GM19468 (cell line): Measurements from ENCODE around the gene DENND11.

Source experiments
- ATAC-seq: cut with Tn5 transposase; IDR thresholded peaks from one replicate; pipeline ENCODE4 v1.9.1; 2021; ENCODE audit warnings: mild to moderate bottlenecking, moderate library complexity, moderate number of reproducible peaks; ENCODE audit not compliant: unreplicated experiment; ENCODE audit errors: extremely low read depth

The DENND11 gene

DNA sequence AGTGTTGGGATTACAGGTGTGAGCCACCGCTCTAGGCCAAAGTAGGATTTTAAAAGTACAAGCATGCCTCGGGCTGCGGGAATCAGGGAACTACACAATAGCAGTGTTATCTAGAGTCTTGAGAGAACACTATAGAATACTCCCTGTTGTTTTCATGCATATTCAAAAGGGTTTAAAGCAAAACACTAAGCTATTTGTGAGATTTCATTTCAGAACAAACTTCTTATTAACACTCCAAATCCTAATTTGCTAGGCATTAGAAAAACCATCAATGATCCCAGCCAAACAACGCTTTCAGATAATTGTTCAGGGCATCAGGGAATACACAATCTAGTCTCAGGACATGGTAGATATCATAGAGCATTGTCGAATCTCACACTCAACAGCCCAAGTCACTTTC lies 13.9 kb downstream of the DENND11 start:
- ATAC-seq: no peak

DNA sequence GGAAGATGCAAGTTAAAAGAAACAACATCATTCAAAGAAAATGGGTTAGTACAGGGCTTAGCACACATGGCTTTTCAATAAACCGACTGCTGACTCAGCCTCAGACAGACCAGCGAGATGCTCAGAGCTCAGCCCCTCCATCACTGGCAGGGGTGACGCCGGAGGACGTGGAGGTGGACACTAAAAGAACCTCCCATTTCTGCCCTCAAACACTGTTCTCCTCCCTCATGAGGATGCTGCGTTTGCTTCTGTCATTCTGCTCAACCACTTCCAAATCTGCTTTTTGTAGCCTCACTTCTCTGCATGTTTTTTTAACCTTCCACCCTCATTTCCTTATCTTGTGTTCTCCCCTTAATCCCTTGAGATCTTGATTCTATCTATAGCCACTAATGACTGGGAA lies 15.3 kb downstream of the DENND11 start:
- ATAC-seq: no peak

DNA sequence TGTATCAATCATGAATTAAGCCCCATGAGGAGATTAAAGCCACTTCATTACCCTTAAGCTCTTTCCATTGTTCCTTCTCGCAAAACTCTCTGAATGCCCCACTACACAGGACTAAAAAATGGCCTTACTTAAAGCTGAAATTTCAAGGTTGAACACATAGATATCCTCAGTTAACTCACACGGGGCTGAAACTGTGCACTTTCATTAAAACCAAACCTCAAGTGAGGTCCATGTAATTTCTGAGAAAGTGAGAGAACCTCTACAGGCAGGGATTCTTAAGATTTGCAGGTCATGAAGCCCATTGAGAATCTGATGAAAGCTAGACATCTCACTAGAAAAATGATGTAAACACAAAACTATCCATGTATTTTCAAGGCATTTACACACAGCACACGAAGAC lies 15.9 kb downstream of the DENND11 start:
- no peak for ATAC-seq

GRCh38 chr7:141685285-141686023 lies 16.5 kb downstream of the DENND11 start:
- ATAC-seq: no peak

GRCh38 chr7:141679014-141679413 lies 23.0 kb downstream of the DENND11 start:
- ATAC-seq: peak; percentile 46

DNA sequence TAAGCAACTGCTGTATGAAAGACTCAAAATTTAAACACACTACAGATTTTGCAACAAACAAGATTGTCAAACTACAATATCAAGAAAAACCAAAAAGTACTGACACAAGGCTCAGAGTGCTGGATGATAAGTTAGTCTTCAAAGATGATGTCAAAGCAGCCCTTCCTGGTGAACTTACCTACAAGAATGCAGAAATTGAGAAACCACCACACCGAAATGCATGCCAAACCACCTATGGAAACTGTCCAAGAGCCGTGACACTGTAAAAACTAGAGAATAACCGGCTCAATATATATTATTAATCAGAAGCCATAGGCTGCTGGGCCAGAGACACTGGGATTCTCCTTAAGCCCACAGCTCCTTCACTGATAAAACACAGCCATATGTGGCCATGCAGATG lies 25.3 kb downstream of the DENND11 start:
- no peak for ATAC-seq

- ATAC-seq: no peak
These were observed 26.3 kb downstream of the DENND11 start for GRCh38 chr7:141675436-141676215.

DNA sequence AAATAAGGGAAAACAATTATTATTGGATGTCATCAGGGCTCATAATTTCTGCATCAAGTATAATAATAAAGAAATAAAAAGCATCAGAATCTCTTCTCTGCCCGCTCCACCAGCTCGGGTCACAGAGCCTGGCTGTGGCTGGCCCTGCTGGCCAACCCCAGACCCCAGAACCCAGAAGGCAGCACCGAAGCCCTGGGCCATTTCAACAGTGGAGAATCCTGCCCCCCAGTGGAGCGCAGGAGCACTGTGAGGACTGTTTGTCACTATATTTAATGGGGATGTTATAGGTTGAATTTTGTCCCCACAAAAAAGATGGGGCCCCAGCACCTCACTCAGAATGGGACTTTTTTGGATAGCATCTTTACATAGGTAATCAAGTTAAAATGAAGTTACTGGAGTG lies 27.3 kb downstream of the DENND11 start:
- no peak for ATAC-seq

GRCh38 chr7:141674171-141674671 lies 27.7 kb downstream of the DENND11 start:
- ATAC-seq: no peak

- no peak for ATAC-seq
These were observed 28.6 kb downstream of the DENND11 start for GRCh38 chr7:141673346-141673745.

- ATAC-seq: no peak
These were observed 30.1 kb downstream of the DENND11 start for GRCh38 chr7:141671705-141672496.

- ATAC-seq: no peak
These were observed 33.1 kb downstream of the DENND11 start for GRCh38 chr7:141668853-141669252.

- no peak for ATAC-seq
These were observed 35.9 kb downstream of the DENND11 start for GRCh38 chr7:141666071-141666470.

DNA sequence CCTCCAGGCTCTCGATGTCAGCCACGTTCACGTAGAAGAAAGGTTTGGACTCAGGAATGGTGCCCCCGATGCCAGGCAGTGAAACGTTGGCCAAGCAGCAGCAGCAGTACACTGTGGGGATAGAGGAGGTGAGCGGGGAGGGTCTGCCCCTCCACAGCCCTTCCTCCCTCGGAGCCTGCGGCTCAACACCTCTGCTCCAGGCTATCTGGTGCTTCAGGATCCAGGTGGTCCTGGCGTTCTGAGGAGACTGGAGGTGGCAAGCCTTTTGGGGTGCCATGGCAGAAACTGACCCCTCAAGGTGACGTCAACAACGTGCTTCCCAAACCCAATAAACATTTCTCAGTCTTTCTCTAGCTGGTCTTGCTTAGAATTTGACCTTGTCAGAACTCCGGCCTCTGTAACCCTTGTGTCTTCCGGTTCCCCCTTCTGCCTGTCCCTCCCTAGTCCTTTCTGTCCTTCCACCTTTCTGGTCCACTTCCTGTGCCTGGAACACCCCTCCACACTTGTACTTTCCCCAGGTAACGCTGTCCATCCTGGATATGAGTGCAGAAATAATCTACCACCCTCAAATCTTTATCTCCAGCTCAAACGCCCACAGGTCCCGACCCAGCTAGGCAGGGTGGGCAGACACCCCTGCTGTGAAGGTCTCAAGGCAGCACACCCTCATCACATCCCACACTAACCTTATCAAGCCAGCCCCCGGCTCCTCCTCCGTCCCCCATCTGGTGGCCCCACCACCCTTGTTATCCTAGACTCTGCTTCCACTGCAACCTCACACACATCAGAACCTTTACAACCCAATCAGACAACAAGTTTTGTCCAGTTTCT lies 36.5 kb downstream of the DENND11 start:
- ATAC-seq: no peak

- no peak for ATAC-seq
These were observed 37.5 kb downstream of the DENND11 start for GRCh38 chr7:141664450-141664849.

DNA sequence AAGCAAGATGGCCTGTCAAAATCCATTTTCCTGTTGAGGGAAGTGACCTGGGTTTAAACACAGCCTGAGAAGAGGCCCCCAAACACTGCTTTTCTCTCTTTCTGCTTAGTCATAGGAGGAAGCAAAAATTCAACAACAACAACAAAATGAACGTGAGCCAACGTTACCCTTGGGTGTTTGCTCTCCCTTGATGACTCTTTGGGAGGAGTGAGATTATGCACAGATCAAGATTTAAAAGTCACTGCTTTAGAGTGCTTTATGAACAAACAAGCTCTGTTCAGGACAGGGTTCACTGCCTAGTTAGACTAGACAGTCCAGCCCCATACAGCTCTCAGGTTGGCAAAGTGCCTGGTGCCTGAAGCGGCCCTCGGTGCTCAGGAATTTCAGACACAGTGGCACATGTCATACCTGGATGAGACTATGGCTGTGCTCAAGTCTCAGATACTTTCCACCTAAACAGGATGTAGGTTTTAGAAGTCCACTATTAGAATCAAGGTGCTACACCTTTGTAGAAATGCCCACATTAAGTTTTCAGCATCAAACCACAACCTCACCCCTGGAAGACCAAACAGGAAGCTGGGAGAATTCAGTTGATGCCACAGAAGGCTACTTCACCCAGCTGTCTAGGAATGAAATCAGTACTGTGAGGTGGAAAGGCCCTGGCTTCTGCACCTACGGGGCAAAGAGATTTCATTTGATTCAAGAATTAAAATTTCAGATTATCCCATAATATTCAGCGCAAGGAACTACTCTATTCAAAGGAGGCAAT lies 38.7 kb downstream of the DENND11 start:
- no peak for ATAC-seq

DNA sequence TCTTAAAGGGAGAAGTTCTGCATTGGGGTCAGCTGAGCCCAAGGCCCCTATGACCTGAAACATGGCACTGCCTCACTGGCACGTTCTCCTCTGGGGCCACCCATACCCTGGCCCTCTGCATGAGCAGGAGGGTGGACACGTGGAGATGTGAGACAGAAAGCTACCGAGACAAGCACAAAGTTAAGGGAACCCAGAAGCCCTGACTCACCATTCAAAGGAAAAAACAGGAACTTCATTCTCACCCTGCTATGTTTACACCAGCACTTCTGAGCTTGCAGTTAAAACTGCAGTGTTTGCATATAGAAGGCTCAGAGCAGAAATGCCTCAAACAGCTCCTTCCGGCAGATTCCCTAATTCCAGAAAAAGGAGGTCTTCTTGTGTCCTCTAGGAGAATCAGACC lies 41.7 kb downstream of the DENND11 start:
- ATAC-seq: no peak

DNA sequence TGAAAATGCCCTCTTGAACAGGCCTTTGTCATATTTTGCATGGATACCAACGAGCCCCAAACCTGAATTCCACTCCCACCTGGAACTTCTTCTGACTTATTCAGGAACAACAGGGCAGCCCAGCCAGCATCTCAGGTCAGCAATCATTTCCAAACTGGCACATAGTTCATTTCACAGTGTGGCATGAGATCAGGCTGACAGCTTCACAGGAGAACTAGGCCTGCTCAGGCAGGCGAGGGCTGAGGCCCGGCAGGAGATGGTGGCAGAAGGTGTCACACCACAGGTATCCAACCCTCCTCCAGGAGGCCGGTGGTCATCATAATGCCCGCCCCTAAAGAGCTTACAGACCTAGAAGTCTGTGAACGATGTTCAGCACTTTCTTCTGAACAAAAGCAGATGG lies 42.5 kb downstream of the DENND11 start:
- no peak for ATAC-seq

GRCh38 chr7:141654551-141654950 lies 47.4 kb downstream of the DENND11 start:
- ATAC-seq: peak; percentile 66
